ENCODE results near the gene ARVCF. TPM values are rescaled to one million over a fixed set of nuclear protein-coding genes. Genes with fewer than 3 reads are reported as not detected.

Gene ARVCF
- total and polyA plus RNA-seq, 9 of the 15 experiments (the other 6 are each of a cell fraction or from before 2014, with no cell fraction given), result 0.03 to 97.4 (median 15.6) TPM

DNA sequence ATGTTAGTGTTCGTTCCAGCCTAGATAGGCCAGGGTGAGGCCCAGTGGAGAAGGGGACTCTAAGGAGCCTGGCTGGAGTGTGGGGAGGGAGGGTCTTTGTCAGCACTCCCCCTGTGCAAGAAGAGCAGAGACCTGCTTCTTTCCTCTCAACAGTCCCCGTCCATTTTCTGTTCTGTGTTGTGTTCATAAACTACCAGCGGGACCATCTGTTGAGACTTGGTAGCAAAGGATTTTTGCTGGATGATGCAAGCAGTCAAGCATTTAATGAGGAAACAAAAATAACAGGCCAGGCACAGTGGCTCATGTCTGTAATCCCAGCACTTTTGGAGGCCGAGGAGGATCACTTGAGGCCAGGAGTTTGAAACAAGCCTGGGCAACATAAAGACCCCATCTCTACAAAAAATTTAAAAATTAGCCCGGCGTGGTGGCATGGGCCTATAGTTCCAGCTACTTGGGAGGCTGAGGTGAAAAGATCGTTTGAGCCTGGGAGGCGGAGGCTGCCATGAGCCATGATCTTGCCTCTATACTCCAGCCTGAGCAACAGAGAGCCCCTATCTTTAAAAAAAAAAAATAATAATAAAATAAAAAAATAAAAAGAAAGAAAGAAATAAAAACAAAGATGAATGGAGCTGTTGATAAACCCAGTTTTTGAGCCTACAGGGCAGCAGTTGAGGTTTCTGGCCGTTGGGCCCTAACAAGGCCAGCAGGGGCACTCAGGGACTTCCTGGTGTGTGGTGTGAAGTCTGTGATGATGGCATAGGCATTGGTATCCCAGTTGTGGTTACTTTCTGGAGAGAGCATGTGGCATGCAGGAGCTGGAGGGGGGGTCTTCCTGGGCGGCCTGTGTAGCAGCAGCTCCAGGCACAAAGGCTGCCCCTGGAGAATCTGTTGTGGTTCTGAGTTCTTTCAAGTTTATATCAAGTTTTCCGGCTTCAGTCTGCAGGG lies 73.3 kb downstream of the ARVCF start (continued):
- TF ChIP-seq, protein P1, sequence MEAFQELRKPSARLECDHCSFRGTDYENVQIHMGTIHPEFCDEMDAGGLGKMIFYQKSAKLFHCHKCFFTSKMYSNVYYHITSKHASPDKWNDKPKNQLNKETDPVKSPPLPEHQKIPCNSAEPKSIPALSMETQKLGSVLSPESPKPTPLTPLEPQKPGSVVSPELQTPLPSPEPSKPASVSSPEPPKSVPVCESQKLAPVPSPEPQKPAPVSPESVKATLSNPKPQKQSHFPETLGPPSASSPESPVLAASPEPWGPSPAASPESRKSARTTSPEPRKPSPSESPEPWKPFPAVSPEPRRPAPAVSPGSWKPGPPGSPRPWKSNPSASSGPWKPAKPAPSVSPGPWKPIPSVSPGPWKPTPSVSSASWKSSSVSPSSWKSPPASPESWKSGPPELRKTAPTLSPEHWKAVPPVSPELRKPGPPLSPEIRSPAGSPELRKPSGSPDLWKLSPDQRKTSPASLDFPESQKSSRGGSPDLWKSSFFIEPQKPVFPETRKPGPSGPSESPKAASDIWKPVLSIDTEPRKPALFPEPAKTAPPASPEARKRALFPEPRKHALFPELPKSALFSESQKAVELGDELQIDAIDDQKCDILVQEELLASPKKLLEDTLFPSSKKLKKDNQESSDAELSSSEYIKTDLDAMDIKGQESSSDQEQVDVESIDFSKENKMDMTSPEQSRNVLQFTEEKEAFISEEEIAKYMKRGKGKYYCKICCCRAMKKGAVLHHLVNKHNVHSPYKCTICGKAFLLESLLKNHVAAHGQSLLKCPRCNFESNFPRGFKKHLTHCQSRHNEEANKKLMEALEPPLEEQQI (IDR thresholded peaks at IDR 0.05), result no peak
- TF ChIP-seq XRCC4 (IDR thresholded peaks at IDR 0.05; ENCODE audit: extremely low read depth, insufficient read depth, insufficient read length), result no peak
- TF ChIP-seq ZNF444 (CRISPR knock-in tag; IDR thresholded peaks at IDR 0.05), result no peak
- peak; percentile 88; the same call in 1 of the 2 replicates for TF ChIP-seq NR4A1 (CRISPR knock-in tag; IDR thresholded peaks at IDR 0.05)
- peak; percentile 87; the same call in 1 of the 2 replicates for TF ChIP-seq NR4A1 (tag; IDR thresholded peaks at IDR 0.05)
- peak; percentile 63; the same call in 1 of the 2 replicates for TF ChIP-seq ZFP1 (CRISPR knock-in tag; IDR thresholded peaks at IDR 0.05)
- no peak for TF ChIP-seq YBX1 (IDR thresholded peaks at IDR 0.05)
- TF ChIP-seq, protein P2, sequence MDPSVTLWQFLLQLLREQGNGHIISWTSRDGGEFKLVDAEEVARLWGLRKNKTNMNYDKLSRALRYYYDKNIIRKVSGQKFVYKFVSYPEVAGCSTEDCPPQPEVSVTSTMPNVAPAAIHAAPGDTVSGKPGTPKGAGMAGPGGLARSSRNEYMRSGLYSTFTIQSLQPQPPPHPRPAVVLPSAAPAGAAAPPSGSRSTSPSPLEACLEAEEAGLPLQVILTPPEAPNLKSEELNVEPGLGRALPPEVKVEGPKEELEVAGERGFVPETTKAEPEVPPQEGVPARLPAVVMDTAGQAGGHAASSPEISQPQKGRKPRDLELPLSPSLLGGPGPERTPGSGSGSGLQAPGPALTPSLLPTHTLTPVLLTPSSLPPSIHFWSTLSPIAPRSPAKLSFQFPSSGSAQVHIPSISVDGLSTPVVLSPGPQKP (CRISPR knock-in tag; IDR thresholded peaks at IDR 0.05), result no peak
- TF ChIP-seq, protein P3, sequence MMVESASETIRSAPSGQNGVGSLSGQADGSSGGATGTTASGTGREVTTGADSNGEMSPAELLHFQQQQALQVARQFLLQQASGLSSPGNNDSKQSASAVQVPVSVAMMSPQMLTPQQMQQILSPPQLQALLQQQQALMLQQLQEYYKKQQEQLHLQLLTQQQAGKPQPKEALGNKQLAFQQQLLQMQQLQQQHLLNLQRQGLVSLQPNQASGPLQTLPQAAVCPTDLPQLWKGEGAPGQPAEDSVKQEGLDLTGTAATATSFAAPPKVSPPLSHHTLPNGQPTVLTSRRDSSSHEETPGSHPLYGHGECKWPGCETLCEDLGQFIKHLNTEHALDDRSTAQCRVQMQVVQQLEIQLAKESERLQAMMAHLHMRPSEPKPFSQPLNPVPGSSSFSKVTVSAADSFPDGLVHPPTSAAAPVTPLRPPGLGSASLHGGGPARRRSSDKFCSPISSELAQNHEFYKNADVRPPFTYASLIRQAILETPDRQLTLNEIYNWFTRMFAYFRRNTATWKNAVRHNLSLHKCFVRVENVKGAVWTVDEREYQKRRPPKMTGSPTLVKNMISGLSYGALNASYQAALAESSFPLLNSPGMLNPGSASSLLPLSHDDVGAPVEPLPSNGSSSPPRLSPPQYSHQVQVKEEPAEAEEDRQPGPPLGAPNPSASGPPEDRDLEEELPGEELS (CRISPR knock-in tag; IDR thresholded peaks at IDR 0.05; ENCODE audit: borderline replicate concordance), result no peak
- no peak for TF ChIP-seq L3MBTL2 (IDR thresholded peaks at IDR 0.05)
- TF ChIP-seq U2AF1 (optimal IDR thresholded peaks at IDR 0.05; ENCODE audit: low read depth, low read length), result no peak
- TF ChIP-seq SUPT5H (IDR thresholded peaks at IDR 0.05), result no peak
- TF ChIP-seq, protein P4, sequence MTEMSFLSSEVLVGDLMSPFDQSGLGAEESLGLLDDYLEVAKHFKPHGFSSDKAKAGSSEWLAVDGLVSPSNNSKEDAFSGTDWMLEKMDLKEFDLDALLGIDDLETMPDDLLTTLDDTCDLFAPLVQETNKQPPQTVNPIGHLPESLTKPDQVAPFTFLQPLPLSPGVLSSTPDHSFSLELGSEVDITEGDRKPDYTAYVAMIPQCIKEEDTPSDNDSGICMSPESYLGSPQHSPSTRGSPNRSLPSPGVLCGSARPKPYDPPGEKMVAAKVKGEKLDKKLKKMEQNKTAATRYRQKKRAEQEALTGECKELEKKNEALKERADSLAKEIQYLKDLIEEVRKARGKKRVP (CRISPR knock-in tag; IDR thresholded peaks at IDR 0.05), result peak; percentile 91

Measured in K562 (cell line).